Activated CD4-positive, alpha-beta T cell treated with anti-CD3 and anti-CD28 coated beads for 1 hour (primary cell): ENCODE results near the gene LENG8.

Source experiments
- DNase-seq: peaks from one replicate; pipeline ENCODE4 v3.0.0-alpha.2; 2020

The LENG8 gene

GRCh38 chr19:54448774-54449700 lies at the start of gene LENG8:
Gene LENG8 (plus strand): TSS chr19:54449199. CDS start chr19:54451345, 2,146 bp downstream.
- peak; percentile 97 for DNase-seq

DNA sequence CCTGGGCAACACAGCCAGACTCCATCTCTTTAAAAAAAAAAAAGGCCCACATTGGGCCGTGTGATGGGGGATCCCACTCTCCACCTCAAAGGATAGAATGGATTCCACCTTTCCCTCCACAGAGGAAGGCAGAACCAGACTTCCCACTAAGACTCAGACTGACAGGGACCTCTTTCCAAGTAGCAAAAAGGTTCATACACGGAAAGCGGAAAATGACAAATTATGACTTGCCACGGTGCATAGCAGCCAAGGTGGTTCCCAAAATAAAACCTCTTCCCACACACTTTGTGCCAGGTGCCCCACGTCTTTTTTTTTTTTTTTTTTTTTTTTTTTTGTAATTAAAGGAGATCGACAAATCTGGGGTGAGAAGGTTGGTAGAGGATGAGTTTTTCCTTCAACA lies 48.1 kb upstream of the LENG8 start:
- DNase-seq = no peak

DNA sequence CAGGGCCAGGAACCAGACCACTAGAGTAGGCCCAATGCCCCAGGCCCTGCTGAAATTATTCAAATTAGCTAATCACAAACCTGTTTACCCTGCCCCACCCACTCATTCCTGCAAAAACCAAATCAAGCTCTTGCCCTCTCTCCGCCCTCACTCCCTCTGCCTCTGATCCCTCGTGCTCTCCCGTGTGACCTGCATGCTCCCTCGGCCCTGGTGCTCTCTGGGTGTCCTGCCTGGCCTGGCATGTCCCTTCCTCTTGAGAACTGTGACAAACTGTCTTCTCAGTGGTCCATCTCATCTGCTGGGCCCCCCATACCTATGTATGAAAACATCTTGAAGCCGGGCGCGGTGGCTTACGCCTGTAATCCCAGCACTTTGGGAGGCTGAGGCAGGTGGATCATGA lies 45.9 kb upstream of the LENG8 start:
- DNase-seq = no peak

GRCh38 chr19:54405628-54406027 lies 43.4 kb upstream of the LENG8 start:
- DNase-seq = no peak

- DNase-seq = no peak
These were observed 41.2 kb upstream of the LENG8 start for GRCh38 chr19:54407780-54408179.

DNA sequence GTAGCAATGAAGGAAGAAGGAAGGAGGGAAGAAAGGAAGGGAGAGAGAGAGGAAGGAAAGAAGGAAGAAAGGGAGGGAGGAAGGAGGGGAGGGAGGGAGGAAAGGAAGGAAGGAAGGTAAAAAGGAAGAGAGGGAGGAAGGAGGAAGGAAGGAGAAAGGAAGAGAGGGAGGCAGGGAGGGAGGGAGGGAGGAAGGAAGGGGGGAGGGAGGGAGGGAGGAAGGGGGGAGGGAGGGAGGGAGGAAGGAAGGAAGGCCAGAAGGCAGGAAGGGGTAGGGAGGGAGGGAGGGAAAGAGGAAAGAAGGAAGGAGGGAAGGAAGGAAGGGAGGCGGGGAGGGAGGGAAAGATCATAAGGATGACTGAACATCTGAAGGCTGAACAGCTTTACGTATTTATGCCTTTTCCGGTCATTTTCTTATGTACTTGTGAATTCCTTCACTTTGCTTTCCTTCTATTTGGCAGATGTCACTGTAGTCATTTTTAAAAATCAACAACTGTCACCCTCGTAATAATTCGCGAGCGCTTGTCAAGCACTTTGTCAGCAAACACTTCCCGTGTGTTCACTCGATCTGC lies 40.5 kb upstream of the LENG8 start:
- no peak for DNase-seq

GRCh38 chr19:54411033-54411432 lies 38.0 kb upstream of the LENG8 start:
- DNase-seq = no peak

GRCh38 chr19:54412877-54413276 lies 36.1 kb upstream of the LENG8 start:
- DNase-seq = no peak

DNA sequence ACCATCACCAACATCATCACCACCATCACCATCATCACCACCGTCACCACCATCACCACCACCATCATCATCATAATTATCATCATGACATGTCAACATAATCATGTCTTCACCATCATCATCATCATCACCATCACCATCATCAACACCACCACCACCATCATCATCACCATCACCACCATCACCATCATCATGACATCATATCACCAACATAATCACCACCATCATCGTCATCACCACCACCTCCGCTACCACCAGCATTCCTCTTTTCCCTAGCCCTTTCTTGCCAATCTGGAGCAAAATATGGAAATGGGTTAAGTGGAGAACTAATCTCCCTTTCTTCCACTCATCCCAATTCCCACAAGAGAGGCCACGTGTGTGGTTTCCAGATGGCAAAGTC lies 34.8 kb upstream of the LENG8 start:
- DNase-seq = no peak

DNA sequence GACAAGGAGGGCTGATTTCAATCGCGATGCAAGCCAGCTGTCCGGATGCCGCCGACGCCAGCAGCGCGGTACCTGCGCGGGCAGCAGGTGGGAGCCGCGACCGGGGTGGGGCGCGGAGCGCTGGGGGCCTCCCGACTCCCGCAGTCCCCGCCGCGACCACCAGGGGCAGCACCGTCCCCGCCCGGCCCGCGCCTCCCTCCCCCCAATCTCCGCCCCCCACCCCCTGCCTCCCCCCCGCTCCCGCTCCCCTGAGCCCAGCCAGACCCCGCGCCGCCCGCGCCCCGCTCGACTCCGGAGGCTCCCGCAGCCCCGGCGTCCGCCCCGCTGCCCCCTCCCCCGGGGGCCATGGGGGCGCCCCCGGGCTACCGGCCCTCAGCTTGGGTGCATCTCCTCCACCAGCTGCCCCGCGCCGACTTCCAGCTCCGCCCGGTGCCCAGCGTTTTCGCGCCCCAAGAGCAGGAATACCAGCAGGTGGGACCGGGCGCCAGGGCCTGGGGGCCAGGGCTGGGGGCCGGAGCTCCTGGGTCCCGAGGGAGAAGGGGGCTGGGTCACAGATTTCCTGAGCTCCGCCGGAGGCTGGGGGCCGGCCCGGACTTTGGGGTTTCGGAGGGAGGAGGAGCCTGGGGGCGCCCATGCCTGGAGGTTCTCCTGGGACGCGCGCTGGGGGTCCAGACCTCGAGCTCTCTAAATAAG lies 33.6 kb upstream of the LENG8 start, which contains the start of gene TTYH1:
TSS of gene TTYH1 (plus strand) at position 257 of the 693 bp plus-strand sequence. CDS start at position 346, 89 bp downstream.
- no peak for DNase-seq

- DNase-seq = no peak
These were observed 32.9 kb upstream of the LENG8 start for GRCh38 chr19:54415901-54416673.

DNA sequence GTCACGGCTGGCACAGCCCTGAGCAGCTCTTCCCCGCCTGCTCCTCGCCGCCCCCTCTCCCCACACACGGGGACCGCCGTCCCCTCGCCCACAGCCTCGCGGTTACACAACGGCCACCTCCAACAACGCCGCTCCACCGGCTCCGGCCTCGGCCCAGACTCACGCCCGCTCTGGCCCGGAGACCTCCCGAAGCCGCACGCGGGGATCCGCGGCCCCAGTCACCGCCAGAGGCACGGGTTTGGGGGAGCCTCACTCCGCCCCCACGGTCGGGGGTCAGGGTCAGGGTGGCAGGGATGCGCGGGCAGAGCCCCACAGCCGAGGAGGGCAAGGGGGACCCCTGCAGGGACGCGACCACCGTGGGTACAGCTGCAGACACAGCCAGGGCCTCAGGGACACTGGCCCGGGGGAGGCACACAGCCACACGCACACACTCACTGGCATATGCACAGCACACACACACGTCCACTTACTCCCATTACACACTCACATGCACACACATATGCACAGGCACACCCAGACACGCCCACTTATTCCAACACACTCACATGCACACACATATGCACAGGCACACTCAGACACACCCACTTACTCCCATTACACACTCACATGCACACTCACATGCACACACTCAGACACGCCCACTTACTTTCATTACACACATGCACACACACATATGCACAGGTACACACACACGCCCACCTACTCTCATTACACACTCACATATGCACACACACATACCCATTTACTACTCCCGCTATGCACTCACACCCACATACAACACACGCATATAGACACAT lies 32.1 kb upstream of the LENG8 start:
- DNase-seq = no peak

DNA sequence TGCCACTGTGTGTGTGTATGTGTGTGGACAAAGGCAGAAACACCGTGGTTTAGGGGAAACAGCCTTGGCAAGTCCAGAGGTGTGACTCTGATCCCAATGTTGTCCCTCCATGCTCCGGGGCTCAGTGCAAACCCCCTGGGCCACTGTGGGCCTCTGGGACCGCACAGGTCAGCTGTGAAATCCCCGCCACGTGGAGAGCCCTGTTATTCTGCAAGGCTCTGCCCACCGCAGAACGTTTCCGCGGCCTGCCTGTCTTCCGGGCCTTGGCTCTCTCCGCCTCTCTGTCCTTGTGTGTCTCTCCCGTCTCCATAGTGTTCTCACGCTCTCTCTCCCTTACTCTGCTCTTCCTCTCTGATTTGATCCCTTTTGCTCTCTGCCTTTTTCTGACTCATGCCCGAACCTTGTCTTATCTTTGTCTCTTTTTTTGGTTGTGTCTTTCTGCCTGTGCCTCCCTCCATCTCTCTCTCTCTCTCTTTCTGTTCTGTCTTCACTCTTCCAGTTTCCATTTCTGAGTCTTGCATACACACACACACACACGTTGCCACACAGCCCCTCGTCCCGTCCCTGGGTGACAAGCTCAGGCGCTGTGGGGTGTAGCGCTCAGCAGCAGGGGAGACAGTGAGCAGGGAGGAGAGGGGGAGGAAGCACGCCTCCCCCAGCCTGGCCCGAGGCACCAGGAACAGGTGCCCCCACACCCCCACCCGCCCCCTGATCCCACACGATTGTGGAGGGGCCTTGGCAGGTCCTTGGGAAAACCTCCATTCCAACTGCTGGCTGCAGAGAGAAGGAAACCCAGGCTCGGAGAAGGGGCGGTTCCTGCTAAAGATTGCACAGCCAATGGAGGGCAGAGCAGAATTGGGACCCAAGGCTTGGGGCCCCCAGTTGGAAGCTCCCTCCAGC lies 30.7 kb upstream of the LENG8 start:
- DNase-seq = no peak

DNA sequence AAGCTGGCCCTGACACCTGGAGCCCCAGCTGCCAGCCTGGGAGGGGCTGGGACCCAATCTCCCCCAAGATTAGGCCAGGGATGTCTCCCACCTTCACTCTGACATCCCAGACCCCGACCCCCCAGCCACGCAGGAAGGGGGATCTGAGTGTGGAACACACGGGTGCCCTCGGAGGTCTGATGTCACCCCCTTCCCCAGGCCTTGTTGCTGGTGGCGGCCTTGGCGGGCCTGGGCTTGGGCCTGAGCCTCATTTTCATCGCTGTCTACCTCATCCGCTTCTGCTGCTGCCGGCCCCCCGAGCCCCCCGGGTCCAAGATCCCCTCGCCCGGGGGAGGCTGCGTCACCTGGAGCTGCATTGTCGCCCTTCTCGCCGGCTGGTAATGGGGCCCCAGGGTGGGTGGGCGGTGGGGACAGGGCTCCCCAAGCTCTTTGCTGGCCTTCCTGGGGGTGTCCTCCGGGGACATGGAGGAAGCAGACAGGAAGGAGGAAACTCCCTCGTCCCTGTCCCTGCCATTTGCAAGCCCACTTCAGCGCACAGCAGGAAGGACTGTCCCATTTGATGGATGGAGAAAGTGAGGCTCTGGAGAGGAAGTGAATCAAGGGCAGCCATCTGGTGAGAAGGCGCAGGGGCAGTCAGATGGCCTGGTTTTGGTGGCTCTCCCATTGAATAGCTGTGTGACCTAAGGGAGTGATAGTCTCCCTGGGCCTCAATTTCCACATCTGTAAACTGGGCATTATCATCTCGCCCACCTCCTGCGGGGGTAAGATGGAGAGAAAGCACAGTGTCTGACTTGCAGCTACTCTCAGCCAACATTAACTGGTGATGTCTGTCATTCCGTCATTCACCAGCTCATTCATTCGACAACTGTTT lies 29.8 kb upstream of the LENG8 start:
- DNase-seq = no peak

DNA sequence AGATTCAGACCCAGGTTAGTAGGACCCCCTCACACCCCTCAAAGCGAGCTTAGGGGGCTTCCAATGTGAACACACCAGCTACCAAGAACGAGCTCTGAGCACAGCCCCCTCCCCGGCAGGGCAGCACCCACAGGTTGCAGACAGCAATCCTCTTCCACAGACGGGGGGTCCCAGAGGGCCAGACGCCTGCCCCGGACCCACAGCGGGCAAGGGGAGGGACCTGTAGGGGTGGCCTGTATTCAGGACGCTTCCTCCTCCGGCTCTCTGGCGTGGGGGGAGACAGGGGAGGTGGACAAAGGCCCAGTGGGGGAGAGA lies 29.0 kb upstream of the LENG8 start:
- no peak for DNase-seq

DNA sequence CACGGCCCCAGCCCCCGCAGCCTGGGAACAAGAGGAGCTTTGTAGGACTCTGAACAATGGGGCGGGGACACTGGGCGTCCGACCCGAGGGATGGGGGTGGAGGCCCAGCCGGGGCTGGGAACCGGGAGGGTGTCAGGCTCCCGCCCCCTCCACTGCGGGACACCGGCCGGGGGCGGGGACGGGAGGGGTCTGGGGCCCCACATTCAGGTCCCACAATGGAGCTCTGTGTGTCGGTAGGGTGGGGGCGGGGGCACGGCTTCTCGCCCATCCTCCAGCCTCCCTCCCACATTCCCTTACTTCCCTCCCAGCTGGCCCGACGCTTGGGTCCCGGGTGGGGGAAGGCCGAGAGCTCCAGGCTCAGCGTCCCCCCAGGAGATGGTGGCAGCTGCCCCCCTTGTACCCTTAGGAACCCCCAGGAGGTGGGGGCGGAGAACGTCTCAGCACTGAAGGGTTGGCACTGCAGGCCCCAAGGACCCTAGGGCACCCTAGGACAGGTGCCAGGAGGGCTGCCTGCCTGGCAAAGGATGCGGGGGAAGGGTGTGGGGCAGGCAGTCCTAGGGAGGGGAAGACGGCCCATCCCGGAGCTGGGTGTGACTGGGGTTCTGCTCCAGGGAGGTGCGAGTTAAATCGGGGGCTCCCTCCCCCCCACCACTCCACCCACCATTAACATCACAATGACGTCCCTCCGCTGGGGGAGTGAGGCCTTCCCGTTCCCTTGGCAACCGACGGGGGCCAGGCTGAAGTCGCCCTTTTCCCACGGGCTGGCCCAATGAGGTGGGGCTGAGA lies 28.4 kb upstream of the LENG8 start:
- no peak for DNase-seq

DNA sequence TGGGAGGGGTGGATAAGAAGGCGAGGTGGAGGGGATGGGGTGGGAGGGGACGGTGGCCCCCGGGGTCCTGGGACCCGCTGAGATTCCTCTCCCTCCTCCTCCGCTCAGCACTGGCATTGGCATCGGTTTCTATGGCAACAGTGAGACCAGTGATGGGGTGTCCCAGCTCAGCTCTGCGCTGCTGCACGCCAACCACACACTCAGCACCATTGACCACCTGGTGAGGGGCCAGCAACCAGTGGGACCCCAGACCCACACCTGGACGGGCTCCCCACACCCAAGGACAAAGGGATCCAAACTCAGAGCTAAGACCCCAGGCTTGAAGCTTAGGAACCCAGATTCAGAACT lies 27.9 kb upstream of the LENG8 start:
- DNase-seq = no peak

GRCh38 chr19:54421521-54421920 lies 27.5 kb upstream of the LENG8 start:
- no peak for DNase-seq

DNA sequence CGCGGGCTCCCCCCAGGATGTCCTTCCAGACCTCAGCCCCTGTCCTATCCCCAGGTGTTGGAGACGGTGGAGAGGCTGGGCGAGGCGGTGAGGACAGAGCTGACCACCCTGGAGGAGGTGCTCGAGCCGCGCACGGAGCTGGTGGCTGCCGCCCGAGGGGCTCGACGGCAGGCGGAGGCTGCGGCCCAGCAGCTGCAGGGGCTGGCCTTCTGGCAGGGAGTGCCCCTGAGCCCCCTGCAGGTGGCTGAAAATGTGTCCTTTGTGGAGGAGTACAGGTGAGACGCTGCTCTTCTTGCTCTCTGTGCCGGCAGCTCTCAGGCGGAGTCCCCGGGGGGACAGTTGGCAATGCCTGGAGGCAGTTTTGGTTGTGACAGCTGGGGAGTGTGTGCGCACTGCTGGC lies 26.9 kb upstream of the LENG8 start:
- no peak for DNase-seq
